Heart left ventricle (tissue), 16 donors: ENCODE data around the gene WDR48. TPM values are rescaled to one million over a fixed set of nuclear protein-coding genes. Genes with fewer than 3 reads are reported as not detected.

Source experiments
- ATAC-seq, 4 donors: fragments of 200-7000 bp; cut with Tn5 transposase; one replicate each; pipeline ENCODE4 v1.9.1; 2020 to 2022; ENCODE audit warnings: moderate library complexity in 4 of 4, mild to moderate bottlenecking in 3 of 4, moderate number of reproducible peaks in 1 of 4
- DNase-seq, 5 donors: peaks; one replicate each; pipeline ENCODE4 v3.0.0-alpha.2; 2020
- H3K27ac ChIP-seq, 12 donors: fragments of 200-600 bp; sonication (generic) in 4 of 12; one replicate each; pipeline versions ENCODE4 v1.5.0 to v1.8.0; 2016 to 2022; ENCODE audit warnings: mild to moderate bottlenecking in 2 of 12
- H3K27me3 ChIP-seq, 9 donors: fragments of 200-600 bp; sonication (generic) in 2 of 9; one replicate each; pipeline versions ENCODE4 v1.5.1 to v1.8.0; 2016 to 2022; ENCODE audit warnings: mild to moderate bottlenecking in 3 of 9
- H3K36me3 ChIP-seq, 9 donors: fragments of 200-600 bp; sonication (generic) in 2 of 9; one replicate each; pipeline versions ENCODE4 v1.5.0 to v1.8.0; 2018 to 2022; ENCODE audit warnings: mild to moderate bottlenecking in 2 of 9
- H3K4me1 ChIP-seq, 12 donors: fragments of 200-600 bp; sonication (generic) in 4 of 12; one replicate each; pipeline versions ENCODE4 v1.5.0 to v1.8.0; 2016 to 2022; ENCODE audit warnings: mild to moderate bottlenecking in 3 of 12
- H3K4me3 ChIP-seq, 12 donors: fragments of 200-600 bp; sonication (generic) in 4 of 12; one replicate each; pipeline versions ENCODE4 v1.5.0 to v1.8.0; 2017 to 2022; ENCODE audit warnings: mild to moderate bottlenecking in 9 of 12, moderate library complexity in 4 of 12
- H3K9me3 ChIP-seq, 12 donors: fragments of 200-600 bp; sonication (generic) in 4 of 12; one replicate each; pipeline versions ENCODE4 v1.5.0 to v1.8.0; 2016 to 2022; ENCODE audit warnings: mild to moderate bottlenecking in 1 of 12
- CTCF ChIP-seq, 12 donors: fragments of 200-600 bp; sonication (generic) in 4 of 12; IDR thresholded peaks; one replicate each; pipeline versions ENCODE4 v1.5.0 to v1.8.0; 2018 to 2022; ENCODE audit warnings: antibody characterized with exemption in 12 of 12, mild to moderate bottlenecking in 5 of 12
- POLR2A ChIP-seq, 2 donors: fragments of 450-650 bp; IDR thresholded peaks; one replicate each; pipeline ENCODE4 v1.6.1; 2017; ENCODE audit warnings: antibody characterized with exemption in 2 of 2, mild to moderate bottlenecking in 2 of 2, moderate library complexity in 2 of 2
- WGBS, 4 donors: extraction: QIAGEN DNeasy Blood & Tissue Kit in 2 of 4; methylation state at CpG; one replicate each; pipeline versions ENCODE4 v1.1.5 to v1.1.7; 2013 to 2018; 5-methylcytosine and 5-hydroxymethylcytosine counted together
- intact Hi-C, 10 donors: fragments of 100-400 bp; cut with DNase I; formaldehyde crosslinking; loops; one replicate each; pipeline versions ENCODE4 v1.11.1 to v1.14.2; 2022
- polyA plus RNA-seq, 2 donors: library from polyadenylated mRNA; stranded (reverse); fragments of 200-250 nt; gene quantifications; one replicate each; pipeline ENCODE4 v1.2.3, GENCODE V29; 2013
- total RNA-seq, 9 donors: library from RNA; depleted of rRNA in 2 of 9; stranded (reverse); fragments of >200 nt in 2 of 9; fragmentation: NEBNext Ultra II Directional in 3 of 9; extraction: Animal tissue kit (Norgen Biotek cat#: 25700) in 3 of 9; gene quantifications; one replicate each; pipeline versions ENCODE4 v1.1.0 to v1.2.4, GENCODE V29; 2016 to 2023
- donor health status: ischemic (EF 13 %, LVEDD 7.1; RV severe dilation, severe dysfunction).
- donor health status: healthy with polysubstance abuse.
- donor health status: DM: no; HTN: yes; CAD: no.
- donor health status: DM: no; HTN: no; CAD: no.
- donor health status: ischemic (EF 25% LVEDD 6.9; RV normal size, moderate dysfunction).
- donor health status: ischemic (EF 25% LVEDD 5.7; RV mildly dilated, moderate dysfunction).
- donor health status: healthy.
- donor health status: DM: yes; HTN: yes; CAD: no.
- donor health status: ischemic (EF 35%, LVEDD 5.7; RV mildly dilated, moderate dysfunction).
- donor health status: nonischemic (EF 11% LVEDD 7.7; RV severe dilation, severe dysfunction).
- donor health status: DM: yes; HTN: yes; CAD: no.
- donor health status: PGD.
- donor health status: ischemic (EF 29% LVEDD 5.4; RV normal size, mild dysfunction).
- donor health status: nonischemic (EF 23%, LVEDD 6.1; RV moderate dilation, normal function).

WDR48 gene
- total and polyA plus RNA-seq, 11 donors = 8.0 to 35.4 (median 22.5) TPM

GRCh38 chr3:39143051-39143885, 91.5 kb downstream of the WDR48 start:
- Histone ChIP-seq H3K9me3 (no peaks in the 10 kb centered on the region), H3K36me3 (peaks cover 15 to 74% (median 59%) of the 10 kb centered on the region in 9 donors), H3K4me3 (no peak overlapping the region), H3K4me1 (peaks cover 33 to 82% (median 64%) of the 10 kb centered on the region in 12 donors), H3K27me3 (no peaks in the 10 kb centered on the region), H3K27ac (peak overlapping the region in 1 of 12 donors; percentile 55)
- no peak for ATAC-seq
- no peak for DNase-seq
- intact Hi-C loops = loop anchor here in 1 of 10 donors (5.0 kb wide), 1 partner anchor 39 kb away; no protein-coding TSS in a partner anchor
- 70 to 77% (median 76%) methylated on average over 13 to 14 of the region's 14 CpGs for WGBS, 4 donors
- TF ChIP-seq POLR2A (IDR thresholded peaks at IDR 0.05) (no peak), CTCF (IDR thresholded peaks at IDR 0.05) (no peak)

- no peak for ATAC-seq
- Histone ChIP-seq H3K9me3 (no peaks in the 10 kb centered on the region), H3K27me3 (no peaks in the 10 kb centered on the region), H3K36me3 (peaks cover 15 to 72% (median 59%) of the 10 kb centered on the region in 9 donors), H3K4me3 (no peak overlapping the region), H3K4me1 (peaks cover 33 to 87% (median 71%) of the 10 kb centered on the region in 12 donors), H3K27ac (no peak overlapping the region)
- TF ChIP-seq CTCF (IDR thresholded peaks at IDR 0.05) = no peak
- no peak for TF ChIP-seq POLR2A (IDR thresholded peaks at IDR 0.05)
- no peak for DNase-seq
- 88 to 90% (median 88%) methylated on average over 20 of the region's 20 CpGs for WGBS, 4 donors
- intact Hi-C loops = loop anchor here in 1 of 10 donors (5.0 kb wide), 1 partner anchor 38 kb away; no protein-coding TSS in a partner anchor
Observed at GRCh38 chr3:39144095-39144747, 92.4 kb downstream of the WDR48 start.

GRCh38 chr3:39144748-39145380, 93.0 kb downstream of the WDR48 start:
- H3K4me1 ChIP-seq = peaks cover 35 to 87% (median 72%) of the 10 kb centered on the region in 12 donors
- intact Hi-C loops = loop anchor here in 2 of 10 donors (5.0 kb wide), 2 partner anchors 37 to 38 kb away; partner anchors contain the start of genes GORASP1 (in 1 of the 2) and TTC21A (in 1 of the 2)
- H3K27me3 ChIP-seq = no peaks in the 10 kb centered on the region
- ATAC-seq (no peak), DNase-seq (no peak)
- no peak overlapping the region for H3K4me3 ChIP-seq
- WGBS, 4 donors = 95 to 97% (median 96%) methylated on average over 19 to 23 of the region's 23 CpGs
- peaks cover 15 to 68% (median 59%) of the 10 kb centered on the region in 9 donors for H3K36me3 ChIP-seq
- TF ChIP-seq CTCF (IDR thresholded peaks at IDR 0.05) (no peak), POLR2A (IDR thresholded peaks at IDR 0.05) (no peak)
- no peak overlapping the region for H3K27ac ChIP-seq
- no peaks in the 10 kb centered on the region for H3K9me3 ChIP-seq
